ENCODE results near the gene SRGAP1.

DNA sequence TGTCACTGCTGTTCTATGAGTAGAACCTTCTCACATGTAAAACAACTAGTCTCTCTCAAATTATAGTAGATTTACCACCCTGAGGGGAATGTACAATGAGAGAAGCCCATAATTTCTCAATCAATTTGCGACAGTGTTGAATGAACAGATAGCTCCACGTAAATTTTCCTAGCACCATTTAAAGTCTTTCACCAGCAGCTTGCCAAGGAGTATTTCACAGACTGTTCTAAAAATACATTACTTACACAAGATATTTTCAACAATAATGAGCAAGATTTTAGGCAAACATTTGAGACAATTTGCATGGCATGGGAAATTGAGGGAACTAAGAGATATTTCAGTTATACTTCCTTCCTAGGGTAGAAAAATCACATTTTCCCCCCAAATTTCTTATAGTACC is 226.0 kb downstream of the SRGAP1 start:
- TF ChIP-seq BHLHE40 (IDR thresholded peaks at IDR 0.05; ENCODE audit: low read depth, low read length) (no peak), POLR2A (IDR thresholded peaks at IDR 0.05; ENCODE audit: low read depth, low read length) (no peak), MAFK (IDR thresholded peaks at IDR 0.05; ENCODE audit: low read depth, low read length) (no peak), FOS (IDR thresholded peaks at IDR 0.05; ENCODE audit: low read depth, low read length) (no peak), RFX5 (IDR thresholded peaks at IDR 0.05; ENCODE audit: low read depth, low read length) (no peak), CEBPB (IDR thresholded peaks at IDR 0.05; ENCODE audit: low read depth, low read length) (no peak), MAZ (IDR thresholded peaks at IDR 0.05; ENCODE audit: borderline replicate concordance, low read depth, low read length) (no peak)
- TF ChIP-seq, protein P1, sequence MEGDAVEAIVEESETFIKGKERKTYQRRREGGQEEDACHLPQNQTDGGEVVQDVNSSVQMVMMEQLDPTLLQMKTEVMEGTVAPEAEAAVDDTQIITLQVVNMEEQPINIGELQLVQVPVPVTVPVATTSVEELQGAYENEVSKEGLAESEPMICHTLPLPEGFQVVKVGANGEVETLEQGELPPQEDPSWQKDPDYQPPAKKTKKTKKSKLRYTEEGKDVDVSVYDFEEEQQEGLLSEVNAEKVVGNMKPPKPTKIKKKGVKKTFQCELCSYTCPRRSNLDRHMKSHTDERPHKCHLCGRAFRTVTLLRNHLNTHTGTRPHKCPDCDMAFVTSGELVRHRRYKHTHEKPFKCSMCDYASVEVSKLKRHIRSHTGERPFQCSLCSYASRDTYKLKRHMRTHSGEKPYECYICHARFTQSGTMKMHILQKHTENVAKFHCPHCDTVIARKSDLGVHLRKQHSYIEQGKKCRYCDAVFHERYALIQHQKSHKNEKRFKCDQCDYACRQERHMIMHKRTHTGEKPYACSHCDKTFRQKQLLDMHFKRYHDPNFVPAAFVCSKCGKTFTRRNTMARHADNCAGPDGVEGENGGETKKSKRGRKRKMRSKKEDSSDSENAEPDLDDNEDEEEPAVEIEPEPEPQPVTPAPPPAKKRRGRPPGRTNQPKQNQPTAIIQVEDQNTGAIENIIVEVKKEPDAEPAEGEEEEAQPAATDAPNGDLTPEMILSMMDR (conservative IDR thresholded peaks at IDR 0.05; ENCODE audit: low read depth, low read length) = no peak
- TF ChIP-seq, protein P2, sequence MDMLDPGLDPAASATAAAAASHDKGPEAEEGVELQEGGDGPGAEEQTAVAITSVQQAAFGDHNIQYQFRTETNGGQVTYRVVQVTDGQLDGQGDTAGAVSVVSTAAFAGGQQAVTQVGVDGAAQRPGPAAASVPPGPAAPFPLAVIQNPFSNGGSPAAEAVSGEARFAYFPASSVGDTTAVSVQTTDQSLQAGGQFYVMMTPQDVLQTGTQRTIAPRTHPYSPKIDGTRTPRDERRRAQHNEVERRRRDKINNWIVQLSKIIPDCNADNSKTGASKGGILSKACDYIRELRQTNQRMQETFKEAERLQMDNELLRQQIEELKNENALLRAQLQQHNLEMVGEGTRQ (IDR thresholded peaks at IDR 0.05; ENCODE audit: low read depth, low read length) = no peak
